ENCODE data around the gene DKKL1.

DKKL1 gene

GRCh38 chr19:49338023-49338677 is 25.5 kb upstream of the DKKL1 start:
- DNase-seq = no peak

- DNase-seq = peak in 1 of 2 donors; percentile 47
Observed at GRCh38 chr19:49338691-49339300, 24.9 kb upstream of the DKKL1 start.

- no peak for DNase-seq
Observed at GRCh38 chr19:49339301-49340068, 24.2 kb upstream of the DKKL1 start.

GRCh38 chr19:49340069-49340864 is 23.4 kb upstream of the DKKL1 start:
- DNase-seq = peak; percentile 24 to 92

- no peak for DNase-seq
Observed at GRCh38 chr19:49340865-49341718, 22.6 kb upstream of the DKKL1 start.

- DNase-seq = no peak
Observed at GRCh38 chr19:49342291-49342721, 21.4 kb upstream of the DKKL1 start.

- no peak for DNase-seq
Observed at GRCh38 chr19:49343123-49343522, 20.6 kb upstream of the DKKL1 start.

- no peak for DNase-seq
Observed at GRCh38 chr19:49344505-49345423, 18.9 kb upstream of the DKKL1 start.

GRCh38 chr19:49347191-49347590 is 16.5 kb upstream of the DKKL1 start:
- no peak for DNase-seq

GRCh38 chr19:49347835-49348234 is 15.8 kb upstream of the DKKL1 start:
- DNase-seq = peak; percentile 30 to 38

- DNase-seq = no peak
Observed at GRCh38 chr19:49348305-49349189, 15.1 kb upstream of the DKKL1 start.

- no peak for DNase-seq
Observed at GRCh38 chr19:49349567-49349966, 14.1 kb upstream of the DKKL1 start.

GRCh38 chr19:49355909-49356353 is 7.7 kb upstream of the DKKL1 start:
- DNase-seq = no peak

GRCh38 chr19:49356382-49356781 is 7.3 kb upstream of the DKKL1 start:
- no peak for DNase-seq

- no peak for DNase-seq
Observed at GRCh38 chr19:49357186-49357585, 6.5 kb upstream of the DKKL1 start.

GRCh38 chr19:49359851-49360820 is 3.5 kb upstream of the DKKL1 start:
- no peak for DNase-seq

- no peak for DNase-seq
Observed at GRCh38 chr19:49361438-49362047, 2.1 kb upstream of the DKKL1 start.

All from CD4-positive, alpha-beta T cell treated with Interleukin-4 for 1 hour (primary cell).